Tibial nerve (tissue), 3 donors: ENCODE measurements around the gene BCL7C.

Experiments
- CTCF ChIP-seq, 5 experiments: fragments of 200-600 bp in 3 of 5; fragments of 450-650 bp in 2 of 5; sonication (generic) in 3 of 5; IDR thresholded peaks; one replicate each; pipeline ENCODE4 v1.5.1; 2016 to 2019; ENCODE audit warnings: antibody characterized with exemption in 5 of 5, mild to moderate bottlenecking in 3 of 5, moderate library complexity in 2 of 5
- POLR2A ChIP-seq, 2 donors: fragments of 450-650 bp; IDR thresholded peaks; one replicate each; pipeline ENCODE4 v1.6.1; 2017; ENCODE audit warnings: antibody characterized with exemption in 2 of 2, mild to moderate bottlenecking in 2 of 2, moderate library complexity in 2 of 2

GRCh38 chr16:30886145-30886544 is 7.7 kb downstream of the BCL7C start:
- TF ChIP-seq POLR2A (IDR thresholded peaks at IDR 0.05): no peak
- no peak for TF ChIP-seq CTCF (IDR thresholded peaks at IDR 0.05)
